Neural progenitor cell (in vitro differentiated cells): ENCODE data around the gene IL20RB.

Experiments used
- CTCF ChIP-seq: fragments of 200-600 bp; sonication (generic); IDR thresholded peaks from 2 replicates; pipeline ENCODE4 v1.5.1; 2017; ENCODE audit warnings: antibody characterized with exemption, mild to moderate bottlenecking
- EZH2 ChIP-seq: fragments of 200-600 bp; sonication (generic); IDR thresholded peaks from 2 replicates; pipeline ENCODE4 v1.6.1; 2017; ENCODE audit warnings: antibody characterized with exemption, mild to moderate bottlenecking, moderate library complexity
- EZH2phosphoT487 ChIP-seq: fragments of 200-600 bp; sonication (generic); IDR thresholded peaks from 2 replicates; pipeline ENCODE4 v1.6.1; 2017; ENCODE audit warnings: antibody characterized with exemption

DNA sequence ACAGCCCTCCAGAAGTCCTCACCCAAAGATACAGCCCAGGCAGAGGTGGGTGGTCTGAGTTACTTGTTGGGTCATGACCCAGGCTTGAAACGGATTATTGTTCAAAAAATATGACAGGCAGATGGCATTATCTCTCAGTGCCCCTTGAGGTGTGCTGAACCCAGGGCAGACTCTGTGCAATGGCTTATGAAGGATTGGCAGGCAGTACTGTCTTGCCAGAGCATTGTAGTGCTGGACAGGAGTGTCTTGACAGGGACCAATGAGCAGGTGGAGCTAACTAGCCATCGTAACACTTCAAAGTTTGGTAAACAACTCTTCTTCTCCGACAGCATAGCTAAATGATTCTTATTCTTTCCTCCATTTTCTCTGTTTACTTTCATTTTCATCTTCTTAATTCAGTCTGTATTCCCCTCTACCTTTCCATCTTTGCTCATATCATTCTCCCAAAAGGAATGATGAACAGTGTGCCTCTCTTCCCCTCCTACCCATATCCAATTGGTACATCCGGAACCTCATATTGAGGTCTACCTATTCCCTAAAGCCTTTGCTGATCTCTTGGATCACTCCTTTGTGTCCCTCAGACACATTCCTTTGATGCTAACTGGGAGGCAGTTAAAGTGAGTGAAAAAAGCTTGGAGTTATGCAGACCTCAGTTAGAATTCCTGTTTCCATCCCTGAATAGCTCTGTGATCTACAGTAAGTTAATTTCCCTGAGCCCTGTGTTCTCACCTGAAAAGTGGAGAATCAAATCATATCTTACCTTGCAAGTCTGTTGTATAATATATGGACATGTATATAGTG lies 2.6 kb upstream of the IL20RB start:
- TF ChIP-seq EZH2phosphoT487: no peak
- TF ChIP-seq CTCF: no peak
- no peak for TF ChIP-seq EZH2
